Glomerular endothelial cell (primary cell): ENCODE results near the gene SLC36A1. TPM values are rescaled to one million over a fixed set of nuclear protein-coding genes. Genes with fewer than 3 reads are reported as not detected.
"Not testable (repeated sequence)": the region's sequence is repeated elsewhere in the genome, so short reads cannot be mapped to it uniquely, and the experiment has no call there.

Source experiments
- DNase-seq: peaks from one replicate; pipeline ENCODE4 v3.0.0-alpha.2; 2011; ENCODE audit warnings: low read depth, low spot score; ENCODE audit errors: extremely low read depth
- total RNA-seq: library from RNA; depleted of rRNA; stranded (reverse); fragments of >200 nt; gene quantifications from 2 replicates; pipeline ENCODE4 v1.2.3, GENCODE V29; 2015

Gene SLC36A1
- total RNA-seq, 1 donor from 2014 or later: 9.1 TPM

DNA sequence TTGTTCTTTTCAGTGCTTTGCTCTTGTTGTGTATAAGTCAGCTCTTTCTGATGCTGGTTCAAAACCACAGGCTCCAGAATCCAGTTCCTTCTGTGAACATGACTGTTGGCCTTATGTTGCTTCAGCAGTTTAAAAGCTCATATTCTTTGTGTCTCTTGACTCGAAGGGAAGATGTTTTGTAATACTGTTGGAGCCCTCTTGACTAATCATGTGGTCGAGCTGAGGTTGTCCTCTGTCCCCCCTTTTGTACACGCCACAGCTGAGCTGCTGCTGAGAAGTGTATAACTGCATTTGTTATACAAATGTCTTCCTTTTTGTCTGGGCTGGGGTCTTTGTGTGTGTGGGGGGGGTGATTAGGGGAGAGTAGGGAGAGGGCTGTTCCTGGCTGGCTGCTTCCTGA is 35.8 kb downstream of the SLC36A1 start:
- DNase-seq: no peak

DNA sequence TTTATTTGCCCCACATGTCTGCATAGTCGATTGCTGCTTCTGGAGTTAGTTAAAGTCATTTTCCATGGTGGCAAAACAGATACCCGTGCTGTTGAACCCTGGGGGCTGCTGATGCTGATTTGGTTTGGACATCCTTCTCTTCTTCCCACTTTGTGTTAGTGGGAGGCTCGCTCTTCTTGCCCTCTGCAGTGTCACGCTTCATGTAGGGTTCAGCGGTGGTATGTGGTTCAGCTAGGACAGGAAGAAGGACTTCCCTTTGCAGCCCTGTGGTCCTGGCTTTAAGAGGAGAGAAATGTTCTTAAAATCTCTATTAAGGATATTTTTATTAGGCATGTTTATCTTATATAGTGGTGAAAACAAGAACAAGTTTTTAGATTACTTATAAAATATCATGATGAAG is 36.2 kb downstream of the SLC36A1 start:
- no peak for DNase-seq

DNA sequence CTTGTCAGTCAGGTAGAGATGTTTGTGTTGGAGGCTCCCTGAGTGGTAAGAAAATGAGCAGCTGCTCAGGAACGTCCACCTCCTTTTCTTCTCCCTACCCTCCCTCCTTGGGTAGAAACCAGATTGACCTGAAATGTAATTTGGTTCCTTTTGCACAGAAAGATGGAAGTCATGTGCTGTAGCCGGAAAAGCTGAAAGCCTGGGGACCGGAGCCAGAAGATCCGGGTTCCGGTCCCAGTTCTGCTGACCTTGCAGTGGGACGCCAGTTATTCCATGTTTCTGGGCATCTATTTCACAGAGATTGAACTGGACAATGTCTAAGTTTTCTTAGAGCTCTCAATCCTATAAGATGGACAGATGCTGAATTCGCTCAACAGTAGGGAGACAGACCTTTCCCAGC is 40.1 kb downstream of the SLC36A1 start:
- no peak for DNase-seq

DNA sequence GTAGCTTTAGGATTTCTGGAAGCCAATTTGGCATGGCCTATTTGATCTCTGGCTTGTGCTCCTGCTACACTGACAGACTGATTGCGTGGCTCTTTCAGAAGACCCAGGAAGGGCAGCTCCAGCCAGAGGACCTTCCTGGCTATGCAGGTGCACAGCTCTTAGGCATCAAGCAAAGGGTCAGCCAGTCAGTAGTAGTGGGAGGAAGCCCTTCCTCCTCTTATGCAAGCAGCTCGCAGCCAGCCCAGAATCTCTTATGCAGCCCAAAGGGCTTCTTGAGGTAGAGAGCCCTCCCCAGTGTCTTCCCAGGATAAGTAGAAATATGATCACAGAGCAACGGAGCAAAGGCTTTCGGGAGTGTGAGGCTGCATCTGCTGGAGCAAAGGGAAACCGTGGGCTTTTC is 43.2 kb downstream of the SLC36A1 start:
- DNase-seq: no peak

DNA sequence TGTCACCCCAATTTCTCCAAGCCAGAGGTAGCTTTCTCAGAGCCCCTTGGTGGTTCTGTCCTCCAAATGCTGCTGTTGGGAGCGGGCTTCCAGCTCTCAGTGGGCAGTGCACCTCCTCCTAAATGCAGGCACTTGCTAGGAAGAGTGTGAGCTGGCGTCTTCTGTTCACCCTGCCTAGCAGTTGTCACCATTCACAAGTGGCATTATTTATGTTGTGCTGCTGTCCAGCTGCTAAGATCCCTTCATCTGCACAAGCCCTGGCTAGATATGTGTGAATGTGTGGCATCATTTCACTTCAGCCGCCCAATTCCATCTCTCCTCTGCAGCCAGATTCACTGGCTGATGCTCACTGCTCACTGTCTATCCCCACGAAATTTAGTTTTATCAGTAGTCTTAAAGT is 43.7 kb downstream of the SLC36A1 start:
- no peak for DNase-seq

DNA sequence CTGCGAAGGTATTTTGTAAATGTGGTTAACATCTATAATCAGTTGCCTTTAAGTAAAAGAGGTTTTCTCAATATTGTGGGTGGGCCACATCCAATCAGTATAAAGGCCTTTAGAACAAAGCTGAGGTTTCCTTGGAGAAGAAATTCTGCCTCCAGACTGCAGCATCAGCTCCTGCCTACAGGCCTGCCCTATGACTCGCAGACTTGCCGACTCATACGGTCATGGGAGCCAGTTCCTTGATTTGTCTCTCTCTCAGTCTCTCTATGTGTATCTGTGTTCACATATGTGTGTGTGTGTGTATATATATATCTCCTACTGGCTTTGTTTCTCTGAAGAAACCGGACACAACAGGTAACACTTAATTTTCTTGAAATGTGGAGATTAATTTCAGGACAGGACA is 45.3 kb downstream of the SLC36A1 start:
- DNase-seq: no peak

DNA sequence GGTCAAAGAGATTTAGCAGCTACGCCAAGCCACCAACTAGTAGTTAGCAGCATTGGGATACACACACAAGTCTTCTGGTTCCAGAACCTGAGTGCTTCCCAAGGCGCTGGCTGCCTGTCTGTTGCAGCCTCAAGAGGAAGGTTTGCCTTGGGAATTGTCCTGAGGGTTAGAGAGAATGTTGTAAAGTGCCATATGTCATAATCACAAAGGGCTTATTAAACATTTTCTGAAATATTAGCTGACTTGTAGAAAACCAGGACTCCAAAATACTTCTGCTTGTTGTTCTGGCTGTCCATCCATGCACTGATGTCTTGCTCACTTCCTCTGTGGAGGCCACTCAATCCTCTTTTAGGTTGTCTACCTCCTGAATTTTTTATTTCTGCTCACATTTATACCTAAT is 46.3 kb downstream of the SLC36A1 start:
- DNase-seq: no peak

DNA sequence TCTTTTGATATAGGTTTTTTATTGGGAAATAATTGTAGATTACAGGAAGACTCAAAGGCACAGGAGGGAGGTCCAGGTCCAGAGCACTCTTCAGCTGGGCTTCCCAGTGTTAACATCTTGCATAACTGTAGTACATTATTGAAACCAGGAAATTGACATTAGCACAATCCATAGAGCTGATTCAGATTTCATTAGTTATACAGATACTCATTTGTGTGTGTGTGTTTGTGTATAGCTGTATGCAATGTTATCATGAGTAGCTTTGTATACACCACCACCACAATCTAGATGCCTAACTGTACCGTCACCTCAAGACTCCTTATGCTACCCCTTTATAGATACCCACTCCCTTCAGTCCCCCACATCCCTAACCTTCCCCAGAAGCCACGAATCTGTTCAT is 47.9 kb downstream of the SLC36A1 start:
- no peak for DNase-seq

DNA sequence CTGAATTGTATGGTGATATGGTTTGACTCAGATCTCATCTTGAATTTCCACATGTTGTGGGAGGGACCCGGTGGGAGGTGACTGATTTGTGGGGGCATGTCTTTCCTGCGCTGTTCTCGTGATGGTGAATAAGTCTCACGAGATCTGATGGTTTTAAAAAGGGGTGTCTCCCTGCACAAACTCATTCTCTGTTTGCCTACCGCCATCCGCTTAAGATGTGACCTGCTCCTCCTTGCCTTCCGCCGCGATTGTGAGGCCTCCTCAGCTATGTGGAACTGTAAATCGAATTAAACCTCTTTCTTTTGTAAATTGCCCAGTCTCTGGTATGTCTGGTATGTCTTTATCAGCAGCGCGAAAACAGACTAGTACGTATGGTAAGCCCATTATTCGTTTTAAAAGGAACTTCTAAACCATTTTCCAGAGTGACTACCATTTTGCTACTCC is 48.7 kb downstream of the SLC36A1 start:
- no peak for DNase-seq

DNA sequence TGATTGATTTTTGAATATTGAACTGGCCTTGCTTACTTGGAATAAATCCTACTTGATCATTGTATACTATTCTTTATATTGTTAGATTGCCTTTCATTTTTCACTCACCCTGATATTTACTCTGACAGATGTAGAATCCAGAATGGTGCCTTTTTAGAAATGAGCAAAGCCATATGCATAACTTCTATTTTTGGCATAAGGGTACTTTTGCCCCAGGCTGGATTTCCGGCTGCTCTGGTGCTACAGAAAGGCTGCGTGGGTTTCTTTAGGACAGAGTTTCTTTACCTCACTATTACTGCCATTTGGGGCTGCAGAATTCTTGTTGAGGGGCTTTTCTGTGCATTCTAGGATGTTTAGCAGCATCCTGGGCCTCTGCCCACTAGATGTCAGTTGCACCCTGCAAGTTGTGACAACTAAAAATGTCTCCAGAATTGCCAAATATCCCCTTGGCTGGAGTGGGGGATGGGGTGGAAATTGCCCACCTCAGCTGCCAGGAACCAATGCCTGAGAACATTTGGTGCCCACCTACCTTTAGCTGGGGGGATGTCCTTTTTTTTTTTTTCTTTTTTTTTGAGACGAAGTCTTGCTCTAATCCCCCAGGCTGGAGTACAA is 50.1 kb downstream of the SLC36A1 start:
- DNase-seq: no peak

DNA sequence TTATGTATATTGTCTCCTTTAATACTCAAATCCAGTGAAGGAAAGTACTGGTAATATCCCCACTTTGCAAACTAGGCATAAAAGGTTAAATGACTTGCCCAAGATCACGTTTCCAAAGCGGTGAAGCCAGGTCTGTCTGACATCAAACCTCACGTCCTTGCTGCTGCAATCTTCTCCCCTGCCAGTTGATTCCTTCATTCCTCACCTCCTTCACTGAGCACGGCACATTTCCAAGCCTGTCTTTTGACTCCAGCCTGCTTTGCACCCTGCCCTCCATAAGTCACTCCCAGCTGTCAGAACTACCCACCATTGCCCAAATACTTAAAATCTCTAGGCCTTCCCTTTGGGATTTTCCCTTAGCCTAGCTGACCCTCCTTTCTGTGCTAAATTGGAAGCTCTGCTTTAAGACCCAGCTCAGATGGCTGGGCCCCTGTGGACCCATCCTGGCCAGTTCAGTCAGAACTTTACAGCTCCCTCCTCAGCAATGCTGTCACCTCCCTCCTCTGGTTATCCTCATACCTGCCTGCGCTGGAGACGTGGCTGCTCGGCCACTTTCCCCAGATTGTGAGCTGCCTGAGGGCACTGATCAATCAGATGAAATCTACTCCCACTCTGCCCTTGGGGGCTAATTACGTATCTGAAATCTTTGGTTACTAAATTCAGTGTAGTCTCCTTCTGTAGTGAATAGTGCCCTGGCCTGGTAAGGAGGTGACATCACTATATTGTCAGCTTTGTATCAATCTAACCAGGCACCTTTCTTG is 51.2 kb downstream of the SLC36A1 start:
- no peak for DNase-seq

DNA sequence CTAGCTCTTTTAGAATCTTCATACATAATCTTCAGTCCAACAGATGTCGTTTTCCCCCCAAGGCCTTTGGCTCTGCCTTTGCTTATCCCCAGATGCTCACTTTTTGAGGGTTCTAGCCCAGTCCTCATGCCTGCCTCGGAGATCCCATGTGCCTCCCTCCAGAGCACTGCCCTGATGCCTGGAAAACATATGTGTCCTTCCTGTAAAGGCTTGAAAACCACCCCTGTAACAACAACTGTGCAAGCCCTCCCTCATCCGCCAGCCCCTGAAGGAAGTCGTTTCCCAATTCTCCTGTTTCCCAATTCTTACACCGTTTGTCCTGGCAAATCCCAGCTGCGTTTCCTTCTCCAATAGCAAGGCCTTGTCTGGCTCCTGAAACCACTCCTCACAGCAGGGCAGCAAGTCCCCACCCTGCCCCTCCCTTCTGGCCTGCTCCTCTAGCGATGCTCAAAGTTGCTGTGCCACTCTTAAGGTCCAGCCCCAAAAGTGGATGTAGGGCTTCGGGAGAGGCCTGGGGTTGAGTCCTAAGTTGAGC is 52.2 kb downstream of the SLC36A1 start:
- DNase-seq: no peak

DNA sequence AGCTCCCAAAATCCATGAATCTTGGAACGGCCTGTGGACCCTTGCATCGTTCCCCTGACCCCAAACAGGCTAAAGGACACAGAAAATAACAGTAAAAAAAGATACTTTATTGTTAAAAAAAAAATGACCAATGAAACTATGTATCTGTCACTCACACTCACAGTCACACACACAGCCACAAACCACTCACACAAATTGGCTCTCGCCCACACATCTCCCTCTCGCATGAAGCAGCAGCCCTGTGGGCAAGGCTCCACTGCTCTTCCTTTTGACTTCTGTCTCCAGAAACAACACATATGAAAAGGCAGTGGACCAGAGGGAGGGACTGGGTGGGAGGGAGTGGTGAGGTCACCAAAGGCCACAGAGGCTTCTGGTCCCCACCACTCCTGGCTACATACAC is 56.6 kb downstream of the SLC36A1 start:
- DNase-seq: no peak

DNA sequence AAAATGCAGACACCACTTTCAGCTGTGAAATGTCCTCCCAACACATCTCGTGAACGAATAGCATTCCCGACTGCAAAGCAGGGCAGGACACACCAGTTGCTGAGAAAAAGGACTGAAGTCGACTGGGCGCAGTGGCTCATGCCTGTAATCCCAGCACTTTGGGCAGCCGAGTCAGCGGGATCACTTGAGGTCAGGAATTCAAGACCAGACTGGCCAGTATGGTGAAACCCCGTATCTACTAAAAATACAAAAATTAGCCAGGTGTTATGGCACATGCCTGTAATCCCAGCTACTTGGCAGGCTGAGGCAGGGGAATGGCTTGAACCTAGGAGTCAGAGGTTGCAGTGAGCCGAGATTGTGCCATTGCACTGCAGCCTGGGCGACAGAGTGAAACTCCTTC is 60.9 kb downstream of the SLC36A1 start:
- not testable (repeated sequence) for DNase-seq

DNA sequence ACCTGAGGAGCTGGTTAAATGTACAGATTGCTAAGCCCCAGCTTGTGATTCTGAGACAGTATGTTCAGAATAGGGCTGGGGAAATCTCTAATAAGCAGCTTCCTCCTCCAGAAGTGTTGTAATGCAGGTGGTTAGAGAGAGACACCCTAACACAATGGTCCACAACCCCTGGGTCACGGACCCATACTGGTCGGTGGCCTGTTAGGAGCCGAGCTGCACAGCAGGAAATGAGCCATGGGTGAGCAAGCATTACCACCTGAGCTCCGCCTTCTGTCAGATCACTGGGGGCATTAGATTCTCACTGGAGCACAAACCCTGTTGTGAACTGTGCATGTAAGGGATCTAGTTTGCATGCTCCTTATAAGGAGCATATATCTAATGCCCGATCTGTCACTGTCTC is 61.8 kb downstream of the SLC36A1 start:
- DNase-seq: no peak

DNA sequence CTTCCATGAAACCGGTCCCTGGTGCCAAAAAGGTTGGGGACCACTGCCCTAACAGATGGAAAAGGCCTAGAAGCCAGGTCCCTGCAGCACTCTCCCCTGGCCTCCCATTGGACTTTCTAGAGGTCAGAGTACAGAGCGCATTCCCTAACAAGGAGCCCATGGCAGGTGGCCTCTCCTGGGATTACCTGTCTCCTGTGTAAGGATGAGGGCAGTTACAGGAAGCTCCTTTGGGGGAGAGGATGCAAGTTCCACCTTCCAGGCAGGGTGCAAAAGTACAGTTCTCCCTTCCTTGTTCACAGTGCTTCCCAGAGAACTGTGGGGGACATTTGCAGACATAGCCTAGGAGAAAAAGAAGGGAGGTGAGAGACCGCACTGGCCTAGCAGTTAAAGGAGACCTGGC is 62.4 kb downstream of the SLC36A1 start:
- no peak for DNase-seq

DNA sequence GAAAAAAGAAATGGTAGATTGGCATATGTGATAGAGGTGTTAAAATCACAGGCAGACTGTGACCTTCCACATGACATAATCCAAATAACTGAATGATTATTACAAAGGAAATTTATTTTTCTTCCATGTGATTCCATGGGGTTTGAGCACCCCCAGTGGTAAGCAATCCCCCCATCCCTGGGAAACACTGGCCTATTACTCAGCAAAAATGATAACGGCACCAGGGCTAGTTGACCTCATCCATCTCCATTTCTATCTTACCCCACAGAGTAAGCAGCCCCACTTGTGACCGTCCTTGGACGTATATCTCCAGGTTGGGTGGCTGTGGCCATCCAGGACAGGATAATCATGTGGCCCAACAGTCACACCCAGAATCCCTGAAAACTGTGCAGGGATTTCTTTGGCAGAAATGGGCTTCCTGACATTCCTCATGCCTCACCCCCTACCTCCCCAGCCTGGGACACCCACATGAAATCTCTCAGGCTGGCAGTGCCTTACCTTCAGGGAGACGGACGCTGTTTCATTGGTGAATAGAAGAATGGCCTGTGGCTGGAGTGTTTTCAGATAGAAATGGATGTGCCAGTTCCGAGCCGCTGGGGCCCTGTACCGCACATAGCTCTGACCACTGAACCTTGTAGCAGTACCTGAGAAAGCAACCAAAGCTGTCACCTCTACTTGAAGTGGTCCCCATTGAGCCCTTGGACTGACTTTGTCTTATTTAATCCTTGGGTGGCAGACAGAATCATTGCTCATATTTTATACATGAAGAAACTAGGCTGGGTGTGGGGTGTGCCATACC is 69.9 kb downstream of the SLC36A1 start:
- no peak for DNase-seq

DNA sequence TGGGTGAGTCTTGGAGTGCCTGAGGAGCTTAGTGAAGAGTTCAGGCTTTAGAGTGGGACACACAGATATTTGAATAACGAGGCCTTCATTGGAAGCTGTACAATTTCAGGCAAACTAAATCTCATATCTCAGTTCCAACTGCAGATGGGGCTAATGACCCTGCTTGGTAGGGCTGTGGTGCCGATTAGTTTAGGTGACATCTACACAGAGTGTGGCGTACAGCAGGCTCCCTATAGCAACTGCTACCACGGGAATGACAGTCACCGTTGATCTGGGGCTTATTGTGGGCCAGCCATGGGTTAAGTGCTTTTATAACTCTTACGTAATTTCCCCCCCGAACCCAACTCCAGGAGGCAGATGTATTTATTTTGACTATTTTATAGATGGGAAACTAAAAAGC is 72.9 kb downstream of the SLC36A1 start:
- DNase-seq: no peak

DNA sequence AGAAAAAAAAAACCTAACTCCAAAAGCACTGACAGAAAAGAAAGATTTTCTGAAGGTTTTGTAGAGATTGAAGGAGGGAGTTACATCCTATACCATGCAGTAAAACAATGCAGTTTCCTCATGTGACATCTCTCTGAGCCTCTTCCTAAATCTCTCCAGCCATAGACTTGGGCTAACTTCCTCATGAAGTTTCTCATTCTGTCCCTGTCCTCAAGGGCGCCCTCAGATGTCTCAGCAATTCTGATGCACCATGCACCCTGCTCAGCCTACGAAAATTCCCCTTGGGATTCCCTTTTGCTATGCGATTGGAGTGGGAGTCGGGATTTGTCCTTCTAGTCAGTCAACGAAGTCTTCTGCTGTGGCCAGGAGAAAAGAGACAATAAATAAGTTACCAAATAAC is 74.8 kb downstream of the SLC36A1 start:
- DNase-seq: no peak

DNA sequence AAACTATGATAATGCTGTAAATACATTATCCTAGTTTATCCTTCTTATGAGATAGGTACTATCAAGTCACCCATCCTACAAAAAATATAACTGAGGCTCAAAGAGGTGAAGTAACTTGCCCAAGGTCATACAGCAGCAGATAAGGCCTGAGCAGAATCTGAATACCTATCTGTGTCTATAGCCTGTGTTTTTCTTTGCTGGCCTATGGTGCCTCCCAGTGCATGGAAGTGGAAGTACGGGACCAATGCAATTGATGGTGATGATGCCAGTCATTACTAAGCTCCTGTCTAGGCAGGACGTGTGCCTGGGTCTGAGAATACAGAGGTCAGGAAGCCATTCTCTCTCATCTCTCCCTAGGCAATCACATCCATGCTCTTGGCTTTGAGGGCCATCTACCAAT is 75.9 kb downstream of the SLC36A1 start:
- DNase-seq: no peak

DNA sequence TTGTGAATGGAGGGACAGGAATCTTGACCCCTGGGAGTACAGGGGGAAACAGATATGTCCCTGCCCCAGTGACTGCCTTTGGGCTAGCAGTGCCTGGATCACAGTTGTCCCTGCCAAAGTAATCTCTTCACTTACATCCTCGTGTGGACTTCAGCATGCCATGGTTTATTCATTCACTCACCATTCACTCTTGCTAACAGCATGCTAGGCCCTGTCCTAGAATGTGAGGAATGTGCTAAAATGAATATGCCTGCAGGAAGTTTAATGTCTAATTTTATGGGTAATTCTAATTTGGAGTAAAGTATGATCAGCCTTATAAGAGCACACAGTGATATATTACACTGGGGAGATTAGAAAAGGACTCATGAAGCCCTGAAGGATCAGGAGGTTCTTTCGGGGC is 80.8 kb downstream of the SLC36A1 start:
- DNase-seq: no peak

DNA sequence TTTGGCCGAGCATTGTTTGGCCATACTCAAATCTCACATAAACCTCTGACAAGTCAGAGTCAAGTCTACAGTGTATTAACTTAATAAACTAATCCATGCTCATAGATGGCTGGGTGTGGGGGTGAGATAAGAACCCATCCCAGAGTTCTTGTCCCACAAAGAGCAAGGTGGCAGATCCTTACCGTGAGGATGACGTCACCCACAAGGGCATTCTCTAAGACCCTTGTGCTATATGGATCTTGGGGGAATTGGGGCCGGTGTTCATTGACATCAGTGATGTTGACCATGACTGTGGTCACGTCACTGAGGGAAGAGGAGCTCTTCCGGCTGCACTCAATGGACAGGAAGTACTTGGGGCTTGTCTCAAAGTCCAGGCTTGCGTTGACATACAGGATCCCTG is 81.6 kb downstream of the SLC36A1 start:
- DNase-seq: no peak
